Astrocyte of the hippocampus (primary cell): ENCODE results near the gene KLHL25.
A peak's percentile ranks its signal among the peaks of the same experiment; 100 is the strongest.
"Not testable (repeated sequence)": the region's sequence is repeated elsewhere in the genome, so short reads cannot be mapped to it uniquely, and the experiment has no call there.

Experiments used
- DNase-seq: peaks from one replicate; pipeline ENCODE4 v3.0.0; 2011; ENCODE audit warnings: low read depth, low spot score

The KLHL25 gene

DNA sequence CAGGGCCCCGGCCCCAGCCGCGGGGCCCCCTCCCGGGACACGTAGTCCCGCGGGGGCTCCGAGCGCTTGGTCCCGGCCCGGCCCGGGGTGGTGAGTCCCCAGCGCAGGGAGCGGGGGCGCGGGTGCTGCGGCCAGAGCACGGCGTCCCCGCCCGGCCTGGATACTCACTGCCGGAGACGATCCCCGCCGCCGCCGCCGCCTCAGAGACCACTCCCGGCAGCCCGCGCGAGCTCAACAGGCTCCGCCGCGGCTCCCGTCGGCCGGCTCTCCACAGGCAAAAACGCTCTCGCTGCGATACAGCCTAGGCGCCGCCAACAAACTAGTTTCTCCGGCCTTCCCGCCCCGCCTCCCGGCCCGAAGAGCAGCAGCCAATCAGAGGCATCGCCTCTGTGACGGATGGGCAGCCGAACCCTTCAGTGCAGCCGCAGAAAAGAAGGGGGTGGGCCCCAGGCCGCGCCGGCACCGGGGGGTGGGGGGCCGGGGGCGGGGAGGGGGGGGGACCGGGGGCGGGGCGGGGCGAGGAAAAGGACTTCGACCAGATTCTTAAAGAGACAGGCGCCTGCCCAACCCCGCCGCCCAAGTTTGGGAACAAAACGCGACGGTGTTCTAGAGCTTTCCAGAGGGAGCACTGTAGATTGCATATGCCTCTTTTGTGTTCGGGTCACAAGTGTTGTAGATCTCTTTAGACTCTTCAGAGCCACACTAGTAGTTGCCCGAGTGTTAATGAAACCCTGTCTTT lies at the start of gene KLHL25:
KLHL25 (minus strand) TSS at position 328 of the 739 bp plus-strand sequence. CDS start 25,115 bp downstream, outside the sequence.
- DNase-seq: peak; percentile 98

GRCh38 chr15:85840802-85841152 lies 46.1 kb upstream of the KLHL25 start:
- no peak for DNase-seq

DNA sequence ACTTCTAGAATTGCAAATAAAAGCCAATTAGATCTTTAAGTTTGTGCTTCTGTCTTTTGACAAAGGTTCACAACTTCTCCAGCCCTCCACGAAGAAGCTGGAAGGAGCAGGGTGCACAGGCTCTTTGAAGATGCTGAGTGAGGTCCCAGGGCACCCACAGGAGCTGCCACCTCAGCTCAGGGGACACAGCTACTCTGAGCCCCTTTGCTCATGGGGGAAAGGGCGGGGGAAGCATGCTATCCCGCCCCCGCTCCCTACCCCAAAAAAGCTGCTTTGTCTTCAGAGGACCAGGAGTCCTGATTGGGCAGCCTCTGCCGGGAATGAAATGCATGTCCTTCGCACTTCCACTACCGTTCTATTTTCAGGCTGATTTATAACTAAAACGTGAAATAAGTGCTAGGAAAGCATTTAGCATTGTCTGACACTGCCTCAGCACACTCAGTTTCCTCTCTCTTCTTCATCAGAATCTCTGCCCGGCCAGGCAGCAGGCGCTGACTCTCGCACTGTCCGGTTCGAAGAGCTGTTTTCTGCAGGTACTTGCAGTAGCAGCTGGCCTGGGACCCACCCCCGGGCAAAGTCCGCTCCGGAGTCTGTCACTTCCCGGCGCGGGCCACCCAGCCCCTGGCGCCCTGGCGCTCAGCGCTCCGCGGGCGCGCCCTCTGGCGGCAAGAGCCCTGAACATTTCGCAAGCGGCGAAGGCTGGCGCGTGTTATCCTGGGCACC lies 45.5 kb upstream of the KLHL25 start:
- peak; percentile 88 for DNase-seq

DNA sequence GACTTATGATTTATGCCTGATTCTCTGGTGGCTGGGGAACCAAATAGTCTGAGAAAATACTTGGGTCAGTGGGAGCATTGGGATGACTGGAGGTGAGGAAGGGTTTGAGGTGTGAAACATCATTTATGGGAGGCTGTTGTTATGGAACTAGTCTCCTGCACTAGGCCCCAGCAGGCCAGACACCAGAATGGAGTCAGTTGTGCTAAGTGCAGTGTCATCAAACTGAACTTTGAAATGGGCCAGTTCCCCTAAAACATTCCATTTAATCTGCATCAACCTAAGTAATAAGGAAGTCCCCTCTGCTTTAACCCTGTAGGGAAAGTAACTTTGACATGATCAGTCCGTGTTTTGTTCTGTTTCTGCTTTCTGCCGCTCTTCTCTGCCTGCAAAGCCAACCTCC lies 44.9 kb upstream of the KLHL25 start:
- DNase-seq: no peak

- no peak for DNase-seq
Measured at GRCh38 chr15:85838655-85839054, 43.9 kb upstream of the KLHL25 start.

DNA sequence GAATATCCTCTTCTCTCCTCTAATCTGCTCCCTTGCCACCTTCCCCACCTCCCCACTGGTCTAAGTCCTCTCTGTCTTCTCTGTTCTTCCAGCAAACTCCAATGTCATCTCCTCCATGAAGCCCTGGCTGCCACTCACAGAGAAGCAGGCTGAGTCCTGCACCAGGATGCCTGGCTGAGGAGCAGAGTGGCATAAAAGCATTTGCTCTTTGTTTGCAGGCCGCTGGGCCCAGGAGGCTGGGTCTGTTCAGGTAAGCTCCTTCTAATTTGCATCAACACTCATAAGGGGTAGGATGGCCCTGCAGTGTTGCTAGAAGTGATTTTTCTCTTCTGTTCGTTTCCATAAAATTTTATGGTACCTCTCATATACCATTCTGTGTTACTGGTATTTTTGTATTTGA lies 43.2 kb upstream of the KLHL25 start:
- no peak for DNase-seq

GRCh38 chr15:85837011-85837433 lies 42.3 kb upstream of the KLHL25 start:
- peak; percentile 18 for DNase-seq

GRCh38 chr15:85834651-85835050 lies 39.9 kb upstream of the KLHL25 start:
- DNase-seq: no peak

- DNase-seq: no peak
Measured at GRCh38 chr15:85832394-85832793, 37.7 kb upstream of the KLHL25 start.

DNA sequence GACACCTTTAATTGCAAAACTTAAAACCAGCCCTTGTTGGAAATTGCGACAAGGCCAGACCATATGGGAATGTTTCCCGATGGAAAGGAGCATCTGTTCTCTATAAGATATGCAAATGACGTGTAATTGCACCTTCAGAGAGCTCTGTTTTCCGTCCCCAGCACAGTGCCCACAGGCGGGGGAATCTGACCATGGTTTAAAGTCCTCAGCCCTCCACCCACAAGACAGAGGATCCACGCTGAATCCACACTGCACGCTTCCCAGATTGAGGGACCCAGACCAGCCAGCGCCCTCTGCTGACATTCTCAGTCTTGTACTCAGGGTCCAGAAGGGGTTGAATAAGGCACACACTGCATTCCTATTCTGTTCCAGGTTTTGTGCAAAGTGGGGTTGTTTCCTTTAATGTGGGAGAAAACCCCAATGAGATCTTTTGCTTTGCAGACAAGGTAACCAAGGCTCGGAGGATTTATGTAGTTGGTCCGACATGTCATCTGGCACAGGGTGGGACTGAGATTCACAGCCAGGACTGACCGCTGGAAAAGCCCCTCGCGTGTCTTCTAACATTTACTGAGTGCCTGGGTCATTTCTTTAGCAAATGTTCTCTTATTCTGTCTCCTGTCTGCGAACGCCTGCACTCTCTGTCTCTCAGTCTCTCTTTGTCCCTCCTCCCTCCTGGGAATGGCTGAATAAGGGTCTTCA lies 36.8 kb upstream of the KLHL25 start:
- DNase-seq: peak; percentile 78

DNA sequence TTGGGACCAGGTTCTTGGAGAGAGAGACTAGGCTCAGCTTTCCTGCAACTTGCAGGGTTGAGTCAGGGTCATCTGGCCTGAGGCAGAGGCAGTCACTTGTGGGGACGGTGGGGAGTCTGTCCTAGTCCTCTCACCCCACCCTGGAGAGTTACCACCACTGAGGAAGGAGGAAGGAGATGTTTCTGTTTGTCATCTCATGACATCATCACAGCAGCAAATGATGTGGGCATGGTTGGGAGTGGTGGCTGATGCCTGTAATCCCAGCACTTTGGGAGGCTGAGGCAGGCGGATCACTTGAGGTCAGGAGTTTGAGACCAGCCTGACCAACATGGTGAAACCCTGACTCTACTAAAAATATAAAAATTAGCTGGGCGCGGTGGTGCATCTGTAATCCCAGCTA lies 35.0 kb upstream of the KLHL25 start:
- DNase-seq: not testable (repeated sequence)

- DNase-seq: no peak
Measured at GRCh38 chr15:85828874-85829273, 34.1 kb upstream of the KLHL25 start.

DNA sequence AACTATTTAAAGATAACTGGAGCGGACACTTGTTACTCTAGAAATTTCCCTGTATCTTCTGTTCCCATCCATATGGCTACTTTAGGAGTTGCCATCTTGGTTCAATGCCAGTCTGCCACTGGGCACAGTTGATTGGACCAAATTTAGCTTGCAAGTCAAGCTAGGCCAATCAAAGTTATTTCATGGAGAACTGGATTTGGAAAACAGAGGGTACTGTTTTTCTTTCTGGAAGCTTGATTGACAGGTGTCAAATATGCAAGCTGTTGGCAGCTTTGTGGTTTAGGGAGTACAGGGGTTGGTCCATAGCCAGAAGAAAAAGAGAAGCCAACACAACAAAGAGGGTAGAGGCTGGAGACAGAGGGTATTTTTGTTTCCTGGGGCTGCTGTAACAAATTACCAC lies 33.4 kb upstream of the KLHL25 start:
- DNase-seq: no peak

DNA sequence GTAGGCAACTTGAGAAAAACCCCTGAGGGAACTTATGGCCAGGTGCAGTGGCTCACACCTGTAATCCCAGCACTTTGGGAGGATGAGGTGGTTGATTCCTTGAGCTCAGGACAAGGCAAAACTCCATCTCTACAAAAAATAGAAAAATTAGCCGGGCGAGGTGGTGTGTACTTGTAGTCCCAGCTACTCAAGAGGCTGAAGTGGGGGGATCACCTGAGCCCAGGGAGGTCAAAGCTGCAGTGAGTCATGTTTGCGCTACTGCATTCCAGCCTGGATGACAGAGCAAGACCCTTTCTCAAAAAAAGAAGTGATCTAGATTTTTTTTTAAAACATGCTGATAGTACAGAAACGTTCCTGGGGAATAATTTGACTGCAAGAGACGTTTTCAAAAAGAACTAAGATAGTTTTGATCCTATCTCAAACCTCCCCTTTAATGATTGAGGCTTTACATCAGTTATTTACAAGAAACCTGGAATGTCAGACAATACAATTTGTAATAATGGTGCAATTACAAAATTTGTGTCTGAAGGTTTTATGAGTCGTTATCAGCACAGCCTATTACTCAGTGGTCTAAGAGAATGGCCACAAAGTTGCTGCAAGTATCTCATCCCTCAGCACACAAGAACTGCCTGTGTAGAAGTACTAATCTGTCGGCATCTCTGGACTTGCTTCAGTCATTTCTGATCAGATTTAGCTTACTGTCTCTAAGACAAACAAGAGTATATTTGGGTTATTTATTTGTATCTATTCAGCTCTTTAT lies 32.2 kb upstream of the KLHL25 start:
- DNase-seq: no peak

- DNase-seq: no peak
Measured at GRCh38 chr15:85825719-85826118, 31.0 kb upstream of the KLHL25 start.

- DNase-seq: no peak
Measured at GRCh38 chr15:85825118-85825517, 30.4 kb upstream of the KLHL25 start.

- no peak for DNase-seq
Measured at GRCh38 chr15:85821545-85821944, 26.8 kb upstream of the KLHL25 start.

DNA sequence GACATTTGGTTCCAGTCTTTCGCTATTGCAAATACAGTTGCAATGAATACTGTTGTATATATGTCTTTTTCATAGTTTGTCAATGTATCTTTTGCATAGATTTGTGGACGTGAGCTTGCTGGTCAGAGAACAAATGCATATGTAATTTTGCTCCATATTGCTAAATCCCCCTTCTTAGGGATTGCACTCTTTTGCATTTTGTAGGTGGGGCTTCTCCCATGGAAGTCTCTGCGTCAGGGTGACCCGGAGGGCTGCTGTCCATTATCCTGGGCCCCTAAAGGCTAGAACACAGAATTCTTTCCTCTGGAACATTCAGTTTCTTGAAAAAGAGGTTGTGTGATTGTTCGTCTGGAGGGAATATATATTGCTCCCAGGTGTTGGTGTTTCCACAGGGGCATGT lies 25.2 kb upstream of the KLHL25 start:
- no peak for DNase-seq

GRCh38 chr15:85813234-85813633 lies 18.5 kb upstream of the KLHL25 start:
- DNase-seq: no peak

DNA sequence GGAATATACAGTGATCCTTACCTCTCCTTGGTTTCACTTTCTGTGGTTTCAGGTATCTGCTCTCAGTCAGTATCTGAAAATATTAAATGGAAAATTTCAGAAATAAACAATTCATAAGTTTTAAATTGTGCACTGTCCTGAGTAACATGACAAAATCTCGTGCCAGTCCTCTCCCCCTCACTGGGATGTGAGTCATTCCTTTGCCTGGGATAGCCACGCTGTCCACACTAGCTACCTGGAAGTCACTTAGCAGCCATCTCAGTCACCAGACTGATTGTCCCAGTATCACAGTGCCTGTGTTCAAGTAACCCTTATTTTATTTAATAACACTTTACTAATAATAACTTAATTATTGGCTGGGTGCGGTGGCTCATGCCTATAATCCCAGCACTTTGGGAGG lies 15.3 kb upstream of the KLHL25 start:
- DNase-seq: no peak

GRCh38 chr15:85805420-85805819 lies 10.7 kb upstream of the KLHL25 start:
- no peak for DNase-seq
